T-helper 9 cell (primary cell): ENCODE results near the gene APRT.
"Not testable (repeated sequence)": the region's sequence is repeated elsewhere in the genome, so short reads cannot be mapped to it uniquely, and the experiment has no call there.

ENCODE experiments used
- DNase-seq: peaks from one replicate; pipeline ENCODE4 v3.0.0-alpha.2; 2020

Gene APRT

DNA sequence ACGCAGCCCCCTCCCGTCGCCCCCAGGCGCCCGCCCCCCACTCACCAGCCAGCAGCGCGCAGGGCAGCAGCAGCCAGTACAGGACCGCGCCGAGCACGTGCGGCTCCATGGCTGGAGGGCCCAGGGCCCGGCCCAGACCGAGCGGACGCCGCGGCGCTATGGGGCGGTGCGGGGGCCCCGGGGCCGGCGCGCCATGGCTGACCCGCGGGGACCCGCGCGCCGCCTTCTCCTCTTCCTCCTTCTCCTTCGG is 26.9 kb downstream of the APRT start:
- no peak for DNase-seq

DNA sequence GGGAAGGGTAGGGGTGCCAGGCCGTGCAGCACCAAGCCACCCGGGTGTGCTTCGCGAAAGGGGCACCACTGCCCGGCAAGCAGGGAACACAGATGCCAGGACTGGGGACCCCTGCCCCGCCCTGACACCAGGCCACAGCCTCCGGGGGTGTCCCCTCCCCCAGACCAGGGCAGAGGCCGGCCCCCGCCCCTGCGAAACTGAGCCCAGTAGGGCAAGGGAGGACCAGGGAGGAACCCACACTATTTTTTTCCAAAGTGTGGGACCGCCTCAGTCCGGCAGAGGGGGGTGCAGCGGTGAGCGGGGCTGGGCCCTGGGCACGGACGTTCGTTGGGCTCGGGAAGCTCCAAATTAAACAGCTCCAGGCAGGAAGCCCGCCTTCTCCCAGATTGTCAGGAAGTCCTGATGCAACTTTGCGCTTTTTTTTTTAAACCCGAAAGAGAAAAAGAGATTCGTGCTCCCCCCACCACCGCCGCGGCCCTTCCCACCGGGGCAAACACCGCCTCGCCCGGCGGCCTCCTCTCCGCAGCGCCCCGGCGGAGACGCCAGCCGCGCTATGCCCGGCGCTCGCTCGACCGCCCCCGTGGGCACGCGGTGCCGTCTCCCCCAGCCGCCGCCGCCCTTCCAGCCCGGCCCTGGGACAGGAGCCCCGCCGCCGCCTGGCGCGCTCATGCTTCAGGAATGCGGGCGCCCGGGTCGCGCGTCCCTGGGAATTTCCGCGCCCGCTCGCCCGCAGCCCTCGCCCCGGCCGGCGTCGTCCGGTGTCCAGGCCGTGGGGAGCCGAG is 27.5 kb downstream of the APRT start:
- peak; percentile 41 for DNase-seq

DNA sequence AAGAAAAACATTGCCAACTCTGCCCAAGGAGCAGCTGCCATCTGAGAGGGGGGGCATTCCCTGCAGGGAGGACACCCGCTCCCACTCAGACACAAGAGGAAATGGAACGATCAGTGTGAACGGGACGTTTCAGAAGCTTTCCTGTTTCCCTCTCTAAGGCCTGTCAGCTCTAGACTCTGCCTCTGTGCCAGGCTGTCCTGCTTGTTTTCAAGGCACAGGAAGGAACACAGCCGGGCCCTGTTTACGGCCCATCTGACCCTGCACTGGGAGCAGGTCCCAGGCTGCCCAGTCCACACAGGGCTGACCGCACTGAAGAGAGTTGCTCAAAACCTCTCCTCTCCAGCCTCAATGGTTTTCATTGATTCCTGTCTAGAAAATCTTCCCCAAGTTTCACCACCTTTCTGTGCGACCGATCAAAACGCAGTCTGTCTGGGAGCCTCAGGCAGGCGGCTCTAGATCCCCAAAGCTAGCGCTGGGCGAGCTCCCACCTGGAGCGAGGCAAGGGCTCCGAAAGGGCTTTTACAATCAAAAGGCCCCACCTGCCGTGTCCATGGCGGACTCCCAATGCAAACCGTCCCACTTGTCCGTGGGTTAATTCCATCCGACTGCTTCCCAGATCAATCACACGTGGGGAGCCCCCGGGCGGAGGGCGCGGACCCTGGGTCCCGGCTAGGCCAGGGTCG is 28.2 kb downstream of the APRT start:
- DNase-seq = no peak

DNA sequence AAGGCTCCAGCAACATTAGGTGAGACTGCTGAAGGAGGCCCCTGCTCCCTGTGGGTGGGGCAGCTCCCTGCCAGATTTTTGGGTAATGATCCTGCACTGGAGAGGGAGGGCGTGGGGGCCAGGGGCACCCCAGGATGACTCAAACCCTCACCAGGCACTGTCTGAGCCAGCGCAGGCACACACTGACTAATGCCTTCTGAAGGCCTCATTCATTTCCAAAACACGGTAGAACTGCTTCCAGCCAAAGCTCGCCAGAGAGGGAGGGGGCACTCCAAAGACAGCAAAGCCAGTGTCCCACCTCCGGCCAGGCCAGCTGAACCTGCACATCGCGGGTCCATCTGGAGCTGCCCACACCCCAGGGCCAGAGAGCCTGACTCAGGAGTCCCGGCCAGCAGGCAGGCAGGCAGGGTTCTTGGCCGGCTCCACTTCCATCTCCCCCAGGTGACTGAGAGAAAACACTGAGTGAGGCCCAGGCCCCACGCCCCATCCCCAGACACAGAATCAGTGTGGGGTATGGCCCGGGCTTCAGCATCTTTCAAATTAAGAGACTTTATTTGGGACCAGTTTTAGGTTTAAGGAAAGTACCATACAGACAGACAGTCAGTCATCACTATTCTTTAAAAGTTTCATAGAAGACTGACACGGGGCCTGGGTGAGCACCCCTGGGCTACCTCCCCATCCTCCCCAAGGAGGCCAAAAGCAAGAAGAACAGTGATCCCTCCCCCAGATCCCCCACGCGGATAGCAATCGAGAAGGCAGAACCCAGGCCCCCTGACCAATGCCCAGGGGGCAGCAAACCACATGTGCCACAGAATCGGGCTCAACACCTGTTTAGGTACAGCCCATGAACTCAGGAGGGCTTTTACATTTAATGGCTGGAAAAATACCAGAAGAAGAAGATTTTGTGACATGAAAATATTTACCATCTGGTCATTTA is 29.0 kb downstream of the APRT start:
- DNase-seq = peak; percentile 41

DNA sequence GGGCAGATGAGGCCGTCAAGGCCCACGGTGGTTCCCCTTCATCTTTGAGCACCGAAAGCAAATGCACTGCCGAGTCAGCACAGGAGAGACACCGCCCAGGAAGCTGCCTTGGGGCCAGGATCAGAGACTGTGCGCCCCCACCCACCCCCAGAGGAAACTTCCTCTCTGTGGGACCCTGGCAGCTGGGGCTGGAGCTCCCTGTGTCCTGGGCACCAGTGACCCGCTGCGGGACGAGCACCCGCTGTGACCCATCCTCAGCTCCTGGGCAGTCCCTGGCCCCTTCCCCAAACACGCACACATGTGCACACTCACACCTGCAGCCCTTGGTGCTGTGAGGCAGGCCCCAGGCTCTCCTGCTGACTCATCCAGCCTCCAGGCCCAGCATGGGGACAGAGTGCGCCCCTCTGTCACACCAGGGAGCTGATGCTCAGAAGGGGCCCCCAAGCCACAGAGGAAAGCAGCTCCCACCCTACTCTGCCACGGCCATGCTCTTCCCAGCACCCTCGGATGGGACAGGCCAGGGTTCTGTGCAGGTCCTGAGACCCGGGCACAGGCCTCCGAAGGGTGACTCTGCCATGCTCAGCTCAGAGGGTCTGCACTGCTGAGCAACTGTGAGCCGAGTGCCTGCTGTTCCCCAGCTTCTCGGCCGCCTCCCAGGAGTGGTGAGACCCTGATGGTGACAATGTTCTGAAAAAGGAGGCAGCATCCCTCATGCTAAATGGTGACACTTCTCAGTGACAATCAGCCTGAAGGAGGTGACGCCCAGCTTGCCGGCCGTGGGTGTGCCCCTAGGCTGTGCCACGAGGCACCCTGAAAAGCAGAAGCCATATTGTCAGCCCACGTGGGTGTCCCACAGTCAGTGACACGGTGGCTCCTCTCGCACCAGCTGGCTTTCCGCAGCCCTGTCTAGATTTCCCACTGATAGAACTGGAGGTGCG is 30.3 kb downstream of the APRT start:
- peak; percentile 55 for DNase-seq

DNA sequence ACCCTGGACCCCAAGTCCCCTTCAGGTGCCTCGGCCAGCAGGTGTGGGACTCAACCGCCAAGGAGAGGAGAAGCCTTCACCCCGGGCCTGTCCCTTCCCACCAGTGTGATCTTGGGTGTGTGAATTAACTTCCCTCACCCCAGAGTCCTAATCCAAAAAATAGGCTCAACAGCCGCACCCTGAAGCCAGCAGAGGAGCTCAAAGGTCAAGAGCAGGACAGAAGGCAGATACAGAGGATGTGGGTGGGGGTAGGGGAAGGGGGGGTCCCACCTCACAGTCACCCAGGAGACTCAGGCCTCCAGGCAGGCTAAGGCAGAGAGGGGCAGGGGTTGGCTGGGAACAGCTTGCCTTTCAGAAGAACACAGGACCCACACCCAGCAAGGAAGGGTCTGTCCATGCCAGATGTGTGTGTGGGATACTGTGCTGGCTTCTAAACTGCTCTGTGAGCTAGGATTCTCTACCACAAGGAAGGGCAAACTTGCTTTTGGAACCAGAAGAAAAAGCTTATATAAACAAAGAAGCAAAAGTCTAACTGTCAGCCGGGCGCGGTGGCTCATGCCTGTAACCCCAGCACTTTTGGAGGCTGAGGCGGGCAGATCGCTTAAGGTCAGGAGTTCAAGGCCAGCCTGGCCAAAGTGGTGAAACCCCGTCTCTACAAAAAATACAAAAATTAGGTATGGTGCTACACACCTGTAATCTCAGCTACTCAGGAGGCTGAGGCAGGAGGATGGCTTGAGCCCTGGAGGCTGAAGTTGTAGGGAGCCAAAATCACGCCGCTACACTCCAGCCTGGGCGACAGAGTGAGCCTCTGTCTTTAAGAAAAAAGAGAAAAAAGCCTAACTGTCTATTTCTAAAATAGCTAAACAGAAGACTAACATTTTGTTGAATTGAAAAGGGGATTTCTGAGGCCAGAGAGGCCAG is 31.3 kb downstream of the APRT start:
- no peak for DNase-seq

DNA sequence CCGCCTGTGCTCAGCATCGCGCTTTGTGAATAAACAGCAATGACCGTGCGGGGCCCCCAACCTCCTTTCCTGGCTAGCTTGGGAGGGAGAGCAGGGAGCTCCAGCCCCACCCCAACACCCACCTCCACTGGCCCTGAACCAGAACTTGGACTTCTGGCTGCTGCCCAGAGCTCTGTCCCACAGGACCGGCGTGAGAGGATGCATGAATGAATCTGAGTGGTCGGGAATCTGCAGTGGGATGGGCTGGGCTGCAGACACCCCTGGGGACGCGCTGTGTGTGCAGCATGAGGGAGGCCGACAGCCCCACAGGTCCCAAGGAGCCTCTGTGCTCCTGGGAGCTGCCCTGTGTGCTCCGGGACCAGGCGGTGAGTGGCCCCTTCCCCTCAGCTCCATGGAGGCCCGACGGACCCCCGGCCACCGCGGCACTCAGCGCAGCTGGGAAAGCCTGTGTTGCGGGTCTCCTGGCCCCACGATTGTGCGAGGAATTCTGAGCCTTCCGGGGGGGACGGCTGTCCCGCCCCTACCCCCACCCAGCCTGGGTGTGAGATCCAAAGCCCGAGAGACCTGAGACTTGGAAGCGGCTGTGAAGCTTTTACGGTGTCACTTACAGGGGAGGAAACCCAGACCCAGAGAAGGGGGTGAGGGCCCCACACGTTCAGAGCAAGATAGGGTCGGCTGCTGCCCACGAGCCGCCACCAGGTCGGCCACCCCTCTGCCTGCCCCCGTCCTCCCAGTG is 32.2 kb downstream of the APRT start:
- no peak for DNase-seq

DNA sequence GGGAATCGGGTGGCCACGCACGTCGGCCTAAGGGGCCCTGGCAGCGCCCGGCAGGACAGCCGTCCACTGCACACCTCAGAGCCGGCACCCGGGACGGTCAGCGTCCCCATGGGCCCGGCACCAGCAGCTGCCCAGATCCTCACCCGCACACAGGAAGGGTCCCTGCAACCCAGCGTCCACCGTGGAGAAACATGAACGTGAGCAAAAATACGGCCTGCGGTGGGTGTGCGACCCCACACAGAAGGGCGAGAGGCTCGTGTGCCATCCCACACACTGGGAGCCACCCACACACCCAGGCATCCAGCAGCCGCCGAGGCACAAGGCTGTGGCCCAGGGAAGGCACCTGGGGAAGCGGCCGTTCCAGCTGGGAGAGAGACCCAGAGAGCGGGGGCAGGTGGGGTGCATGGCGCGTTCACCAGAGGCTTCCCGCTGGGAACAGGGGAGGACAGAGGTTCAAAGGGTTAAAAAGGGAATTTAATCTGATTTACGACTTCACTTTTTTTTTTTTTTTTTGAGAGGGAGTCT is 33.1 kb downstream of the APRT start:
- DNase-seq = no peak

DNA sequence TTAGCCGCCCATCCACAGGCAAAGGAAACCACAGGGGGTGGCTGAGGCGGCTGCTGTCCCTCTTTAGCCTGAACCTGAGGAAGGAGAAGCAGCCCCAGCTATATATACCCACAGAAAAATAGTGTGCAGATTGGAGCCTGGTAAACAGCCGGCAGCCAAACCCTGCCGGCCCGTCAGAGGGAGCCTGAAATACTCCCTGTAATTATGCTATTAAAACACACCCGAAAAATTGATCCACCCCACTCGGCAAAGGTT is 33.5 kb downstream of the APRT start:
- DNase-seq = no peak

DNA sequence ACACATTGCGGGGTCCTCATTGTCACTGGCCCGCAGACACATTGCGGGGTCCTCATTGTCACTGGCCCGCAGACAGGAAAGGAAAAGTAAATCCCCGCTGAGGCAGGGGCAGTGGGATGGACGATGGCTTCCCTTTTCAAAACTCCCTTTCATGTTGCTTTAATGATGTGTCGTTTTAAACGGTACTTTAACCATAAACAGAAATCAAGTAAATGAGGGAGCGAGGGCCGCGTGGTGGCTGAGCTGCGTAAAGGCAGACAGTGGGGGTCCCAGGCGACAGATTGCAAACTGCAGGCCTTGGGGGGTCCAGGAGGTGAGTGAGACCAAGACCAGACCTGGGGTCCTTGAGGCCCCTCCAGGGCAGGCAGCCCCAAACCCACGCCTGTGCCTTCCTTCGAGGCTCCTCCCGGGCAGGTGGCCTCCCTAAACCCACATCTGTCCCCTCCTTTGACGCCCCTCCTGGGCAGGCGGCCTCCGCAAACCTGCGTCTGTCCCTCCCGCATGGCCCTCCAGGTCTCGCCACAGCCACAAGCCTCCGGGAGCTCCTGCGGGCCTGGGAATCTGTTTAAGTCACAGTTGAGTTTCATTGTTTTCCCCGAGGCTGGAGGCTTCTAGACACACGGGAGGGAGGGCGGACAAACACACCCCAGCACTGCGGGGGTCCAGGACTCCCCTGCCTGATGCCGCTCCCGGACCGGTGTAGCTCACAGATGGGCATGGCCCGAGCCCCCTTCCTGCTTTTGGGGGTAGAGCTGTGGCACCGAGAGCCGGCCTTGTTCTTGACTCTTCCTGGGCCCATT is 34.1 kb downstream of the APRT start:
- no peak for DNase-seq

DNA sequence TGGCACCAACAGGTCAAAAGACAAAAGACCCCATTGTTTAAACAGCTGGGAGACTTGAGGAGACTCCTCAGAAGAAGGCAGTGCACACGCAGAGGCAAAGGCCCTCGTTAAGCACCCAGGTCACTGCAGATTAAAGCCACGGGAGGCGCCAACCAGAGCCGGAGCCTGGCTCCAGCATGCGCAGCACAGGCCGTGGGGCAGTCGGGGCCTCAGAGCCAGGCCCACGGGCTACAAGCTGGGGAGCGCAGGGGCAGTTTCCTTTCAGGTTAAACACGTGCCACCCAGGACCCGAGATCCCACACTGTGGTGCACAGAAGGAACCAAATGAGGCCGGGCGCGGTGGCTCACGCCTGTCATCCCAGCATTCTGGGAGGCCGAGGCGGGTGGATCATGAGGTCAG is 35.9 kb downstream of the APRT start:
- DNase-seq = no peak

DNA sequence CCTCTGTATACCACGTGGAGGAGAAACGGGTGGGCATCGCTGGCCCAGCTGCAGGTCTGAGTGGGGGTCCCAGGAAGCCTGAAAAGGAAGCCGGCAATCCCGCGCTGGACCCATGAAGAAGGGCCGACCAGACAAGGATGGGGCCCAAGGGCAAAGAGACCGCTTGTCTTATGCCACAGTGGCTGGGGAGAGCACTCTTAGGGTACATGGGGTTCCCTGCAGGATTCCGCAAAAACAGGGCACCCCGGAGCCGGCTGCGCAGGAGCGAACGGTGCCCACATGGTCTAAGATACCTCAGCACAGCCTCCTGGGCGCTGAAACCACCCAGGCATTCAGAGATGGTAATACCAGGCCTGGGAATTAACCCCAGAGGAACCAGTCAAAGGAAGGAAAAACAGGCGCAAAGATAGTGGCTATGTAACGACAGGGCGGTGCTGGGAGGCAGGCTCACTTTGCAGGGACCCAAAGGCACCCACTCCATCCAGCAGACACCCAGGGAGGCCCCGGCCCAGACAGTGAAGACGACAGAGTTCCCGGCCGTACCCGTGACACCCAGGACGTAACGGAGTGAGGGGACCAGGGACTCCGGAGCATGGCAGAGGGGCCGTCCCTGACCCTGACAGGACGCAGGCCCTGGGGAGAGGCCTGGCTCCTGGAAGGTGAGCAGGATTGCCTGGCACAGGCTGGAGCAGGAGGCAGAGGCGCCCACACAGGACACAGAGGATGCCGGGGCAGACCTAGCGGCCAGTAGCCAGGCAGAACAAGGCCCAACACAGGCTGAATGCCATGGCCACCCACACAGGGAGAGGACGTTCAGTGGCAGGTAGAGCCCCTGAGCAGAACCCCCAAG is 37.0 kb downstream of the APRT start:
- DNase-seq = no peak

DNA sequence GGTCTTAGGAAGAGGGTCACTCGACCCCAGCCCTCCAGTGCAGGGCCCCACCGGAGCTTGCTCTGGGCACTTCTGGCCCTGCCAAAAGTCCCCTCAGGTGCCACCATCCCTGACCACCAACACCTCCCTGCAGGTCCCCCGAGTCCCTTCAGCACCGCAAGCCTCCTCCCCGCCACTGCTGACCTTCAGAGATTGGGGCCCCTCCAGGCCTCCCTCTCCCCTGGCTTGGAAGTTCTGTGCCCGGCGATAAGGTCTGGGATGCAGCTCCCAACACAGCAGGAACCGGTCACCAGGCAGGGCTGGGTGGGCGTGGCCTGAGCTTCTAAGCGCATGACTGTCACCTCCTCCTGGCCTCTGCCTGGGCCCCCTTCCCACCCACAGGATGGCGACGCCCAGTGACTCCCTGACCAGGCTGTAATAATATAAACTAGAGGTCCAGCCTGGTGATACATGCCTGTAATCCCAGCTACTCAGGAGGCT is 37.9 kb downstream of the APRT start:
- no peak for DNase-seq

DNA sequence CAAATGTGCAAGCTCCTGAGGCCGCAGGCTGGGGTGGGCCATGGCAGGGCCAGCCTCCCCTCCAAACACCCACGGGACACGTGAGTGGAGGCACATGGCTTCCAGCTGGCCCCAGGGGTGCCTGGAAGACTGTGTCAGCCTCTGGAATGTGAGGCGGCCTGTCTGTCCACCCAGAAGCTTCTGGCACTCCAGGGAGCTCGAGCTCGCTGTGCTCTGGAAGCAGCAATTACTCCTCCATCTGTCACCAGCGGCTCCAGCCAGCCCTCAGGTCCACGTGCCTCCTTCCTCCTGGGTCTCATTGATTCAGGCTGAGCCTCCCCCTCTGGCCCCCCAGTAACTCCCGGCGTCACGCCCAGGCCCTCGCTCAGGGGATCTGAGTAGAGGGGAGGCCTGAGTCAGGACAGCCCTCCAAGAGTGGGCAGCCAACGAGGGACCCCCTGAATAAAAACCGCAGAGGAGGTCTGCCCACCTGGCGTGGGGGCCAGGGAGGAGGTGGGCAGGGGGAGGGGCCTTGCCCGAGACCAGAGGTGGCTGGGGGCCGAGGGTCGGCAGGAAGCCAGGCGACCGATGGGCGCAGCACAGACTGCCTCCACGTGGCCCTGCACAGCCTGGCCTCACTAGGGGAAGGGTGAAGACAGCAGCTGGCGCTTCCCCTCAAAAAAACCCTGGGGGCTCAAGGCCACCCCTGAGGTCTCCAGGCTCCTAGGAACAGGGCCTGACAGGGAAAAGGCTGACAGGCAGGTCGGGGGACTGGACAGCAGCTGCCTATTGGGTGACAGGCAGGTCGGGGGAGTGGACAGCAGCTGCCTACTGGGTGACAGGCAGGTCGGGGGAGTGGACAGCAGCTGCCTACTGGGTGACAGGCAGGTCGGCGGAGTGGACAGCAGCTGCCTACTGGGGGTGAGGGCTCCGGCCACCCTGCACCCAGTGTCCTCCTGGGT is 38.6 kb downstream of the APRT start:
- DNase-seq = no peak

DNA sequence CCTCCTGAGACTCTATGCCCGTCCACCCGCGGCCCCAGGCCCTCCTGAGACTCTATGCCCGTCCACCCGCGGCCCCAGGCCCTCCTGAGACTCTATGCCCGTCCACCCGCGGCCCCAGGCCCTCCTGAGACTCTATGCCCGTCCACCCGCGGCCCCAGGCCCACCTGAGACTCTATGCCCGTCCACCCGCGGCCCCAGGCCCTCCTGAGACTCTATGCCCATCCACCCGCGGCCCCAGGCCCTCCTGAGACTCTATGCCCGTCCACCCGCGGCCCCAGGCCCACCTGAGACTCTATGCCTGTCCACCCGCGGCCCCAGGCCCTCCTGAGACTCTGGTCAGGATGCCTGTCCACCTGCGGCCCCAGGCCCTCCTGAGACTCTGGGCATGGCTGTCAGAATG is 39.9 kb downstream of the APRT start:
- not testable (repeated sequence) for DNase-seq

DNA sequence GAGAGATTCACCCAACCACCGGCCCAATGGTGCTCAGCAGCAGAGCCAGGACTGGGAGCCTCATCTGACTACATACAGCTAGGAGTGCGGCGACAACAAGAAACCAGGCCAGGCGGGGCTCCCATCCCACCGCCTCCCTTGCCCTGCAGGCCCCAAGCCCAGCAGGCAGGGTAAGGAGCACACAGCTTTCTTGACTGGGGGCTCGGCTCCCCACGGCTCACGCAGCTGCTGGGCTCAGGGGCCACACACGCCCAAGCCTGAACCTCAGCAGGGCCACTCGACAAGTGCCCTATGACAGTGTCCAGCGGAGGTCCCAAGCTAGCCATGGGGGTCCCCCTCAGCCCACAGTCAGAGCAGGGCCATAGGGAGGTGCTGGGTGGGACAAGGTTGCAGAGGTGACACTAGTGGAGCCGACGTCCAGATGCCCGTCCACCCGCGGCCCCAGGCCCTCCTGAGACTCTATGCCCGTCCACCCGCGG is 40.4 kb downstream of the APRT start:
- no peak for DNase-seq
